Measurements from ENCODE around the gene INPP5K.

Gene INPP5K

GRCh38 chr17:1485423-1486376 lies 30.7 kb downstream of the INPP5K start:
- DNase-seq (ENCODE audit: low read depth): no peak

DNA sequence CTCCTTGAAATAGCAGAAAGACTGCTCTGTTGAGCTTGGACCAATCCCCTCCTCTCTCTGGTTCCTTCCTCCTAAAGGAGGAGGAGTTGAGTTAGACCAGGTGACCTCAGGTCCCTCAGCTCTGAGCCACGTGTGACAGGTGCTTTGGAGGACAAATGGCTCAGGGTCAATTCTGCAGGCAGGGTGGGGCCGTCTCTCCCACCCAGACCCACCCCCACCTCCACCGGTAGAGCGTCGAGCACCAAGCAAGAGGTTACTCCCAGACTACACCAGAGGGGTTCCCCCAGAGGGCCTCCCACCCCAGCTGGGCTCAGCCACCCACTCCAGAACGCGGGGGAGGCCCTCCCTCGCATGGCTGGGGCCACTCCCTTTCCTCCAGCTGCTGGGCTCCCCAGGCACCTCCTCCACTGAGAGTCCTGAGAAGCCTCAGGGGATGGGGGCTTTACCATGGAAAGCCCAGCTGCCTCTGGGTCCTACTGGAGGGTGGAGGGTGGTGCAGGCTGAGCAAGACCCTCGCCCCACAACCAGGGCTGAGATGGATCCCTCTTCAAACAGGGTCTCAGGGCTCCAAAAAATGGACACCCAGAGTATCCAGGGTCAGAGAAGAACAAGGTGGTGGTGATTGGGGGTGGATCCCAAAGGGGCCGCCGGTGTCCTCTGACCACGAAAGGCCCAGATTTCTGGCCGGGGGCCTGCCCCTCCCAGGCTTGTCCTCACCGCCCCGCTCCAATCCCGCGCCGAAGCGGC lies 31.6 kb downstream of the INPP5K start:
- no peak for DNase-seq (ENCODE audit: low read depth)

- no peak for DNase-seq (ENCODE audit: low read depth)
Observed at GRCh38 chr17:1484060-1484535, 32.3 kb downstream of the INPP5K start.

DNA sequence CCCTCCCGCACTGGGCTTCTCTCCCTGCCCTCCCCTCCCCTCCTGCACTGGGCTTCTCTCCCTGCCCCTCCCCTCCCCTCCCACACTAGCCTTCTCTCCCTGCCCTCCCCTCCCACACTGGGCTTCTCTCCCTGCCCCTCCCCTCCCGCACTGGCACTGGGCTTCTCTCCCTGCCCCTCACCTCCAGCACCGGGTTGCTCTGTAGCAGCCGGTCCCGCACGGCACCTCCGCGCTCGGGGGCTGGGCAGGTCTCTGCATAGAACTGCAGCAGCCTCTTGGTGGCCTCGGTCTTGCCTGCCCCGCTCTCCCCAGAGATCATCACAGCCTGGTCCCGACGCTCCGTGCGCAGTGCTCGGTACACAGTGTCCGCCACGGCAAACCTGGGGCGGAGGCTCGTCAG lies 33.7 kb downstream of the INPP5K start:
- DNase-seq (ENCODE audit: low read depth): no peak

- no peak for DNase-seq (ENCODE audit: low read depth)
Observed at GRCh38 chr17:1481736-1482135, 34.7 kb downstream of the INPP5K start.

GRCh38 chr17:1480747-1481465 lies 35.5 kb downstream of the INPP5K start:
- no peak for DNase-seq (ENCODE audit: low read depth)

DNA sequence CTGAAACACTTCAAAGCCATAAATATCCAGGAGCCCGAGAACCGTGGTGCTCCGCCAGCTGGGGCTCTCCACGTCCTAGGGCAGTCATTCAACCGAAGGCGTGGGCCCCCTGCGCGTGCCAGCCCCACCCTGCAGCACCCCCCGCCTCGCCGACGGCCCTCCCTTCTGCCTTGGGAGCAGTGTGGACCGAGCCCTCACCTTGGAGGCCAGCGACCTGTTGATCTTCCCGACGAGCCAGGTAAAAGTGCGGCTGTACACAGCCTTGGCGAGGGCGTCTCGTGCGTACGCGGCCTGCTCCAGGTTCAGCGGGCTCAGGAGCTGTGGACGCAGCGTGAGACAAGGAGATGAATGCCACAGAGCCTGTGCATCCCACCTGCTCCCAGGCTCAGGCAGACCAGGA lies 38.0 kb downstream of the INPP5K start:
- no peak for DNase-seq (ENCODE audit: low read depth)

DNA sequence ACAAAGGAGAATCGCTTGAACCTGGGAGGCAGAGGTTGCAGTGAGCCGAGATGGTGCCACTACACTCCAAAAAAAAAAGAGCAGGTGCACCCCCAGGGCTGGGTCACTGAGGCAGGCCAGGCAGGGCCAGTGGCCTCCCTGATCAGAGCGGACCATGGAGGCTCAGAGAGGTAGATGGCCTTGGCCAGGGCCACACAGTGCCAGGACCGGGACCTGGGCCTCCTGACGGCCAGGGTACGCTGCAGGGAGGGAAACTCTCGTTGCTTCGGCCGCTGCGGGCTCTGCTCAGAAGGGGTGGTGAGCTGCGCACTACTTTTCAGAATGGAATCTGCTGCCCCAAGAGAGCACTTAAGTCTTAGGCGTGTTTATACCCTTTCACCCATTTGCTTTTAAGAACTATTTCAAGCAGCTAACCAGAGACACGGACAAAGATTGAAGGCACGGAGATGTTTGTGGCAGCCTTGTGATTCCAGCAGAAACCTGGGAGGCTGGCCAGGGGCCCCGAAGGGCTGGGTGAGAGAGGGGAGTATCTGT lies 41.0 kb downstream of the INPP5K start:
- DNase-seq (ENCODE audit: low read depth): no peak

DNA sequence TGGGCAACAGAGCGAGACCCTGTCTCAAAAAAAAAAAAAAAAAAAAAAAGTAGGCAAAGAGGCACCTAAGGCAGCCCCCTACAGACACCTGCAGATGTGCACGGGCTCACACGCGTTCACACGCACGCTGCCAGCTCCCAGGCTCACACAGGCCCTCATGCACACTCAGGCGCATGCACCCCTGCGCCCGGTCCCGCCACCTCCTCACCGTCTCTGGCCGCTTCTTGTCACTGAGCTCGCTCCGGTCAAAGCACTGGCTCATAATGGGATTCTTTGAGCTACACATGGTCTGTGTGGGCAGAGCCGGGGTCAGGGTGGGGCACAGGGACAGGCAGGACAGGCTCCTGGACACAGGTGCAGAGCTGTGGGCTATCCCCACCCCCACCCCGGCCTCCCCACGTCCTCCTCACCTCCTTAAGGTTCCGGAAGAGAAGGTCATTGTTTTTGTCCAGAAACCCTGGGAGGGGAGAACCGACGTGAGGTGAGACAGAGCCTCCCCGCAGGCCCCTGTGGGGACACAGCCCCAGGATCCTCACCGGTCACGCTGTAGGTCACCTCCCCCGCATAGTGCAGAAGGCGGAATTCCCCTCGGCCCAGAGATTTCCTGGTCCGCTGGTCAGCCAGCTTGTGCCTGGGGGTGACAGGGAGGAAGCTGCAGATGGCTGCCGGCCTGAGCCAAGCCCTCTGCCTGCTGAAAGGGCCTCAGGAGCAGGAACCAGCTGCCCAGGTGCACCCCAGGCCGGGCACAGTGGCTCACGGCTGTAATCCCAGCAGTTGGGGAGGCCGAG lies 41.8 kb downstream of the INPP5K start:
- DNase-seq (ENCODE audit: low read depth): no peak

GRCh38 chr17:1473841-1474240 lies 42.6 kb downstream of the INPP5K start:
- DNase-seq (ENCODE audit: low read depth): no peak

DNA sequence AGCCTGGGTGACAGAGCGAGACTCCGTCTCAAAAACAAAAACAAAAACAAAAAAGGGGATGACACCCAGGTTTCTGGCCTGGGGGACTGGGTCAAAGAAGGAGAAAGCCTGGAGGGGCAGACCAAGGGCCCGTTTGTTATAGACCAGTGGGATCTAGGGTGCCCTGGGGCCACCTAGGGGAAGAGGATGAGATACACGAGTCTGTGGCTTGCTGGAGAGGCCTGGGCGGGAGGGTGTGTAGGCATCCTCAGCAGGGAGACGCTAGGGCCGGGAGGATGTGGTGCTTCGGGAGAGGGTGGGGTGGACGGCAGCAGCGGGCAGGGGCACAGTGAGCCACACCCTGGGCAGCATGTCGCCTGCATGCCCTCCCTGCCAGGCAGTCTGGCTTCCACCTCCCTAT lies 43.2 kb downstream of the INPP5K start:
- DNase-seq (ENCODE audit: low read depth): no peak

GRCh38 chr17:1471911-1472821 lies 44.2 kb downstream of the INPP5K start:
- no peak for DNase-seq (ENCODE audit: low read depth)

DNA sequence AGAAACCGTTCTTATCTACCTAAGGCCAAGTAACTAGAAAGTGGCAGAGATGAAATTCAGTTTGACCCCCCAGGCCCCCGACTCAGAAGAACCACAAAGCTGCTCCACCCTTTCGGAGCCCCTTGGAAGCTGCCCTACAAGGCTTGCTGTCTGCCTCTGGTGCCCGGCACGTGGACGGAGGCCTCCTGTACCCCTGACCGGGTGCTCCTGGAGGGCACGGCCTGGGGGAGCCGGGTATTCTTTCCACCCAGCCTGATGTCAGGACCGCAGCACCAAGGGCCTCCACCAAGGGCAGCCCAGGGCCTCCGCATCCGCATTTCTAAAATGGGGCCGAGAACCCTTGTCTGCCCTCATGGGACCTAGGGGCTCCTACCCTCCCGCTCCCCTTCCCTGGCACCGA lies 44.9 kb downstream of the INPP5K start:
- DNase-seq (ENCODE audit: low read depth): no peak

GRCh38 chr17:1470755-1471462 lies 45.5 kb downstream of the INPP5K start:
- DNase-seq (ENCODE audit: low read depth): no peak

DNA sequence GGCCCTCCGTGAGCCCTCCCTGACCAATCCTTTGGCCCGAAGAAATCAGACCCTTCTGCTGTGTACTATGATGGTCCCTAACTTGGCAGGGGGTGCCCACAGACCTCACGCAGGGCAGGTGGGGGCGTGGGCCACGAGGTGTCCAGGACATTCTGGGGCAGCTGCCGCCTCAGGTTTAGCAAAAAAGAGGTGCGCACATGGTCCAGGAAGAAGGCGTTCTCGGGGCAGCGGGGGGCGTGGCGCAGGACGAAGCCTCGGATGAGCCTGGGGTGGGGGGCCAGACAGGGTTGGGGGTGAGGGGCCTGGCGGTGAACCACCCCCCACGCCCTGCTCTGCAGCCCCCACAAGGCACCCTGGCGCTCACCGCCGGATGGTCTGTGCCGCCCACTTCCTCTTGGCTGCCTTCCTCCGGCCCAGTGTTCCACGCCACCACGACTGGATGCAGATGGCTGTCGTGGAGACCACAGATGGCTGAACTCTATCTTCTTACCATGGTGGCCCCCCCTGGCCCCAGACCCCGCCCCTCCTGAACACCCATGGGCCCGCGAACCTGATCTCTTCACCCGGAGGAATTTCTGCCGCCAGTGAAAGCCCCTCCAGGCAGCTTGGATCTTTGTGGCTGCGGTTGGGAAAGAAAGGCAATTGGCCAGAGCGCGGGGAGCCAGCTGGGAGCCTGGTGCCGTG lies 46.2 kb downstream of the INPP5K start:
- no peak for DNase-seq (ENCODE audit: low read depth)

DNA sequence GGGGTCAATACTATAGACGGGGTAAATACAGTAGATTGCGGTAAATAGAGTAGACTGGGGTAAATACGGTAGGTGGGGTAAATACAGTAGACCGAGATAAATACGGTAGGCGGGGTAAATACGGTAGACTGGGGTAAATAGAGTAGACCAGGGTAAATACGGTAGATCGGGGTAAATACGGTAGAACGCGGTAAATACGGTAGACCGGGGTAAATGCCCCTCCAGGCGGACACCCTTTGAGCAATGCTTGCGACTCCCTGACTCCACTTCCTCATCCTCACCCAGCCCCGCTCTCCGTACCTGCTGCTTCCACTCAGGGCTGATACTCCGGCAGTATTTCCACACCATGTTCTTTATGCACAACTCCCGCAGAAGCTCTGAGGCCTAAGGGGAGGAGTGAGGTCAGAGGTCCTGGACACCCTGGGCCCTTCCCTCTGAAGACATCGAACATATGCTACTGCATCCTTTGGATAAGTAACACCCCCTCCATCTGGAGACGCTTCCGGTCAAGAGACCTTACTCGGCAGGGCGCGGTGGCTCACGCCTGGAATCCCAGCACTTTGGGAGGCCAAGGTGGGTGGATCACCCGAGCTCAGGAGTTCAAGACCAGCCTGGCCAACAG lies 47.1 kb downstream of the INPP5K start:
- no peak for DNase-seq (ENCODE audit: low read depth)

DNA sequence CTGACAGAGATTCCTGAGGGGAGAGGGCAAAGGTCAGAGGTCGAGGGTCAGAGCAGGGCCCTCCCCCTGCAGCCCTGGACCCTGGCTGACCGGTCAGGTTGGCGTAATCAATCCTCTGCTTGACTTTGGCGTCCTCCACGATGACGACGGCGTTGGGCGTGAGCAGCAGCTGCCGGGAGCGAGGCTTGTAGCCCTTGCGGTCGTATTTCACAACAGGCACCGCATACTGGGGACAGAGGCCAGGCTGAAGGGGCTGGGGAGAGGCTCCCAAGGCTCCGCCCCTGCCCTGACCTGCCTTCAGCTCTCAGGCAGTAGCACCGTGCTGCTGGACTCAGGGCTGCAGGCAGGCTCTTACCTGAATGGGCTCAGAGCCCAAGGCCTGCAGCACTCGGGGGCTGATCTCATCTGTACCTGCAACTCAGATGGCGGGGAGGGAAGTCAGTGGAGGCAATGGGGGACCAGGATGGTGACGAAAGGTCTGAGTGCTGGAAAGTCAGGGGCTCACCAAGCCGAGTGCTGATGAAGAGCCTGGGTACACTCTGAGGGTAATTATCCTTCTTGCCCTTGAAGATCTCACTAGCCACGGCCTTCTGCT lies 48.4 kb downstream of the INPP5K start:
- DNase-seq (ENCODE audit: low read depth): no peak

- no peak for DNase-seq (ENCODE audit: low read depth)
Observed at GRCh38 chr17:1467258-1467657, 49.2 kb downstream of the INPP5K start.

Measured in HS-27A (cell line).